Vagina (tissue), 2 donors: ENCODE measurements around the gene MYO7A.

Source experiments
- POLR2A ChIP-seq, 2 donors: fragments of 450-650 bp; IDR thresholded peaks; one replicate each; pipeline ENCODE4 v1.6.1; 2017; ENCODE audit warnings: antibody characterized with exemption in 2 of 2, mild to moderate bottlenecking in 2 of 2, moderate library complexity in 2 of 2
- POLR2AphosphoS5 ChIP-seq, 2 donors: sonication (generic); formaldehyde crosslinking; IDR thresholded peaks; one replicate each; pipeline ENCODE4 v1.9.0; 2017; ENCODE audit warnings: antibody characterized with exemption in 2 of 2, mild to moderate bottlenecking in 2 of 2, low read depth in 1 of 2; ENCODE audit not compliant: insufficient read depth in 1 of 2
- TF ChIP-seq, protein P1 (sequence below), 3 experiments: fragments of 450-650 bp in 2 of 3; fragments of 200-600 bp in 1 of 3; sonication (generic) in 1 of 3; IDR thresholded peaks; one replicate each; pipeline ENCODE4 v1.5.1; 2017 to 2019; ENCODE audit warnings: antibody characterized with exemption in 3 of 3, mild to moderate bottlenecking in 2 of 3, moderate library complexity in 2 of 3

DNA sequence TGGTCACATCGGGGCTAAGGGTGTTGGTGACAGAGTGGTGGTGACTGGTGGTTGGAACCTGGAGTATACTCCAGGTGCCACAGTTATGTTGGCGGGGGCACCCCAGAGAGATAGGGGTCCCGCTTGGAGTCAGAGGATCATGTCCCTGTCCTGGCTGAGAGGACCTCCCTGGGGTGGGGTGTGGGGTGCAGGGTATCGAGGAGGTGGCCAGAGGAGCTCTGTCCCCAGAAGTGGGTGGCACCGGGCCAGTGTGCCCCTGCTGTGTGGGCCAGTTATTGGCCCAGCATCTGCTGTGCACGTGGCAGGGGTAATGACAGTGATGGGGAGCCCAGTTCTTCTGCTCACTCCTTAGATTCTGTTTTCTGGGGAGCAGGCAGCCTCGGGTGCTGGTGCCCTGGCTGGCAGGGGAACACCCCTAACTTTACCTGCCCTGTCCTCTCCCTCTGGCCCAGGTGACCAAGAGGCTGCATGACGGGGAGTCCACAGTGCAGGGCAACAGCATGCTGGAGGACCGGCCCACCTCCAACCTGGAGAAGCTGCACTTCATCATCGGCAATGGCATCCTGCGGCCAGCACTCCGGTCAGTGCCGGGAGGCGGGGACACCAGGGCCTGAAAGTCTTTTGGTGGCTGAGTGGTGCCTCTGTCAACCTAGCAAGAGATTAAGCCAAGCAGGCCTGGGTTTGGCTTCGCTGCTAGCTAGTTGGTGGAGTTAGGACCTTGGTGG is 56.3 kb downstream of the MYO7A start:
- TF ChIP-seq, protein P1, sequence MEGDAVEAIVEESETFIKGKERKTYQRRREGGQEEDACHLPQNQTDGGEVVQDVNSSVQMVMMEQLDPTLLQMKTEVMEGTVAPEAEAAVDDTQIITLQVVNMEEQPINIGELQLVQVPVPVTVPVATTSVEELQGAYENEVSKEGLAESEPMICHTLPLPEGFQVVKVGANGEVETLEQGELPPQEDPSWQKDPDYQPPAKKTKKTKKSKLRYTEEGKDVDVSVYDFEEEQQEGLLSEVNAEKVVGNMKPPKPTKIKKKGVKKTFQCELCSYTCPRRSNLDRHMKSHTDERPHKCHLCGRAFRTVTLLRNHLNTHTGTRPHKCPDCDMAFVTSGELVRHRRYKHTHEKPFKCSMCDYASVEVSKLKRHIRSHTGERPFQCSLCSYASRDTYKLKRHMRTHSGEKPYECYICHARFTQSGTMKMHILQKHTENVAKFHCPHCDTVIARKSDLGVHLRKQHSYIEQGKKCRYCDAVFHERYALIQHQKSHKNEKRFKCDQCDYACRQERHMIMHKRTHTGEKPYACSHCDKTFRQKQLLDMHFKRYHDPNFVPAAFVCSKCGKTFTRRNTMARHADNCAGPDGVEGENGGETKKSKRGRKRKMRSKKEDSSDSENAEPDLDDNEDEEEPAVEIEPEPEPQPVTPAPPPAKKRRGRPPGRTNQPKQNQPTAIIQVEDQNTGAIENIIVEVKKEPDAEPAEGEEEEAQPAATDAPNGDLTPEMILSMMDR (IDR thresholded peaks at IDR 0.05), result no peak
- TF ChIP-seq POLR2A (IDR thresholded peaks at IDR 0.05) (no peak), POLR2AphosphoS5 (IDR thresholded peaks at IDR 0.05; ENCODE audit: insufficient read depth in 1 of 2, low read depth in 1 of 2) (no peak)
